ENCODE measurements around the gene ABCB4. TPM values are rescaled to one million over a fixed set of nuclear protein-coding genes. Genes with fewer than 3 reads are reported as not detected.

Gene ABCB4
- total and polyA plus RNA-seq, 2 of the 8 experiments (the other 6 are each of a cell fraction or from before 2014, with no cell fraction given) = 0.54 to 0.60 TPM

- Histone ChIP-seq H3K18ac (ENCODE audit: extremely low read depth, low read length) (no peak overlapping the region), H2BK12ac (ENCODE audit: low read depth, low read length) (no peak overlapping the region), H2AK5ac (ENCODE audit: low read depth, low read length) (no peak overlapping the region), H3K4ac (replicated peaks; ENCODE audit: insufficient read length, low read depth, low read length) (no peak overlapping the region), H4K8ac (ENCODE audit: extremely low read depth, insufficient read depth, low read length) (no peak overlapping the region), H3K56ac (replicated peaks; ENCODE audit: insufficient read length, low read depth, low read length) (no peak overlapping the region), H3K27ac (ENCODE audit: low read depth, low read length) (no peak overlapping the region), H2BK5ac (ENCODE audit: low read depth, low read length) (no peak overlapping the region), H2BK20ac (ENCODE audit: low read length) (no peak overlapping the region), H4K20me1 (replicated peaks in 1 of 2; ENCODE audit: control insufficient read depth in 1 of 2, insufficient read depth in 2 of 2, low read length in 2 of 2) (no peaks in the 10 kb centered on the region), H3K9ac (replicated peaks in 1 of 4; ENCODE audit: extremely low read depth in 1 of 4, low read depth in 3 of 4, low read length in 3 of 4) (no peak overlapping the region), H3K14ac (ENCODE audit: insufficient read length) (no peak overlapping the region), H3K79me1 (ENCODE audit: low read depth, low read length) (no peaks in the 10 kb centered on the region), H3K4me2 (ENCODE audit: insufficient read depth in 1 of 2, low read depth in 2 of 2, low read length in 2 of 2) (no peak overlapping the region), H4K91ac (replicated peaks; ENCODE audit: insufficient read length, low read length) (no peak overlapping the region), H3K23ac (ENCODE audit: insufficient read length) (no peak overlapping the region), H3K23me2 (ENCODE audit: low read depth, low read length) (no peaks in the 10 kb centered on the region), H3K36me3 (ENCODE audit: control insufficient read depth in 2 of 4, insufficient read depth in 4 of 4, low read length in 3 of 4) (no peaks in the 10 kb centered on the region), H3K9me3 (ENCODE audit: insufficient read depth in 2 of 2, low read depth in 1 of 2, low read length in 1 of 2) (no peaks in the 10 kb centered on the region), H3K4me1 (replicated peaks in 1 of 4; ENCODE audit: control insufficient read depth in 3 of 4, insufficient read depth in 4 of 4, low read length in 3 of 4) (no peaks in the 10 kb centered on the region), H3K27me3 (replicated peaks in 1 of 4; ENCODE audit: control insufficient read depth in 3 of 4, extremely low read depth in 1 of 4, insufficient read depth in 3 of 4, low read length in 3 of 4) (no peaks in the 10 kb centered on the region), H2AFZ (ENCODE audit: low read length) (no peak overlapping the region), H3K79me2 (ENCODE audit: control insufficient read depth in 1 of 2, insufficient read depth in 2 of 2, low read length in 2 of 2) (no peaks in the 10 kb centered on the region), H2BK15ac (ENCODE audit: low read length) (no peak overlapping the region), H2BK120ac (replicated peaks; ENCODE audit: low read depth, low read length) (no peak overlapping the region), H4K5ac (ENCODE audit: insufficient read length, low read depth, low read length) (no peak overlapping the region), H3K4me3 (ENCODE audit: extremely low read depth in 1 of 4, insufficient read depth in 2 of 4, low read depth in 3 of 4, low read length in 4 of 4) (no peak overlapping the region)
- DNase-seq (ENCODE audit: low read depth in 1 of 2, low spot score in 2 of 2) (no peak), FAIRE-seq (no peak)
- ChIA-PET CTCF (ENCODE audit: partially characterized antibody) (interaction anchor here (0.9 to 9.0 kb wide), 10 partner anchors 8 to 473 kb away, joined by 3 to 115 read pairs (median 4); no protein-coding TSS in a partner anchor), POLR2A (ENCODE audit: partially characterized antibody) (no interaction called here)
- 92% methylated on average over 4 of the region's 4 CpGs; no CpG with 5 or more reads in 1 of the 2 experiments for WGBS, 2 experiments (ENCODE audit: extremely low coverage in 1 of 2, insufficient coverage in 1 of 2, insufficient read length in 1 of 2, insufficient replicate concordance in 2 of 2, low coverage in 1 of 2, low lambda C conversion rate in 2 of 2, missing lambda C conversion rate in 1 of 2)
- no peak for TF ChIP-seq TCF12 (IDR thresholded peaks at IDR 0.05; ENCODE audit: low read depth, low read length)
Observed at GRCh38 chr7:87413951-87414793, 61.3 kb downstream of the ABCB4 start.
